ENCODE data around the gene BHLHA9. TPM values are rescaled to one million over a fixed set of nuclear protein-coding genes. Genes with fewer than 3 reads are reported as not detected.
"Not testable (repeated sequence)": the region's sequence is repeated elsewhere in the genome, so short reads cannot be mapped to it uniquely, and the experiment has no call there.

BHLHA9 gene
- polyA plus RNA-seq, 1 donor, result not detected

GRCh38 chr17:1299552-1300370 lies 29.5 kb downstream of the BHLHA9 start:
- Histone ChIP-seq H3K4me1 (ENCODE audit: control insufficient read depth, insufficient read depth, low read length) (peaks cover 12% of the 10 kb centered on the region), H3K4me3 (ENCODE audit: low read length) (no peak overlapping the region), H3K9me3 (ENCODE audit: control insufficient read depth, low read depth, low read length) (no peaks in the 10 kb centered on the region), H3K36me3 (ENCODE audit: control insufficient read depth, insufficient read depth, low read length) (no peaks in the 10 kb centered on the region), H3K27me3 (ENCODE audit: control insufficient read depth, insufficient read depth, low read length) (peaks cover 29% of the 10 kb centered on the region), H3K27ac (ENCODE audit: low read length) (no peak overlapping the region)
- no peak for DNase-seq
- no CpG with 5 or more reads among the region's 22 CpGs for WGBS (ENCODE audit: insufficient coverage, low lambda C conversion rate)

GRCh38 chr17:1300371-1300905 lies 30.2 kb downstream of the BHLHA9 start:
- Histone ChIP-seq H3K27me3 (ENCODE audit: control insufficient read depth, insufficient read depth, low read length) (peaks cover 29% of the 10 kb centered on the region), H3K27ac (ENCODE audit: low read length) (no peak overlapping the region), H3K4me3 (ENCODE audit: low read length) (no peak overlapping the region), H3K4me1 (ENCODE audit: control insufficient read depth, insufficient read depth, low read length) (peaks cover 12% of the 10 kb centered on the region), H3K9me3 (ENCODE audit: control insufficient read depth, low read depth, low read length) (no peaks in the 10 kb centered on the region), H3K36me3 (ENCODE audit: control insufficient read depth, insufficient read depth, low read length) (no peaks in the 10 kb centered on the region)
- no peak for DNase-seq
- WGBS (ENCODE audit: insufficient coverage, low lambda C conversion rate), result no CpG with 5 or more reads among the region's 17 CpGs

- Histone ChIP-seq H3K4me3 (ENCODE audit: low read length) (no peak overlapping the region), H3K4me1 (ENCODE audit: control insufficient read depth, insufficient read depth, low read length) (peaks cover 12% of the 10 kb centered on the region), H3K27me3 (ENCODE audit: control insufficient read depth, insufficient read depth, low read length) (peaks cover 29% of the 10 kb centered on the region), H3K36me3 (ENCODE audit: control insufficient read depth, insufficient read depth, low read length) (no peaks in the 10 kb centered on the region), H3K27ac (ENCODE audit: low read length) (no peak overlapping the region), H3K9me3 (ENCODE audit: control insufficient read depth, low read depth, low read length) (no peaks in the 10 kb centered on the region)
- no CpG with 5 or more reads among the region's 14 CpGs for WGBS (ENCODE audit: insufficient coverage, low lambda C conversion rate)
- no peak for DNase-seq
Measured at GRCh38 chr17:1301546-1301945, 31.3 kb downstream of the BHLHA9 start.

GRCh38 chr17:1302761-1303160 lies 32.5 kb downstream of the BHLHA9 start:
- Histone ChIP-seq H3K27me3 (ENCODE audit: control insufficient read depth, insufficient read depth, low read length) (peaks cover 27% of the 10 kb centered on the region), H3K9me3 (ENCODE audit: control insufficient read depth, low read depth, low read length) (no peaks in the 10 kb centered on the region), H3K27ac (ENCODE audit: low read length) (no peak overlapping the region), H3K4me1 (ENCODE audit: control insufficient read depth, insufficient read depth, low read length) (peaks cover 12% of the 10 kb centered on the region), H3K36me3 (ENCODE audit: control insufficient read depth, insufficient read depth, low read length) (no peaks in the 10 kb centered on the region), H3K4me3 (ENCODE audit: low read length) (no peak overlapping the region)
- no peak for DNase-seq
- WGBS (ENCODE audit: insufficient coverage, low lambda C conversion rate), result no CpG with 5 or more reads among the region's 18 CpGs

- Histone ChIP-seq H3K27ac (ENCODE audit: low read length) (no peak overlapping the region), H3K9me3 (ENCODE audit: control insufficient read depth, low read depth, low read length) (no peaks in the 10 kb centered on the region), H3K4me3 (ENCODE audit: low read length) (no peak overlapping the region), H3K4me1 (ENCODE audit: control insufficient read depth, insufficient read depth, low read length) (no peaks in the 10 kb centered on the region), H3K27me3 (ENCODE audit: control insufficient read depth, insufficient read depth, low read length) (peaks cover 11% of the 10 kb centered on the region), H3K36me3 (ENCODE audit: control insufficient read depth, insufficient read depth, low read length) (no peaks in the 10 kb centered on the region)
- no CpG with 5 or more reads among the region's 5 CpGs for WGBS (ENCODE audit: insufficient coverage, low lambda C conversion rate)
- DNase-seq, result no peak
Measured at GRCh38 chr17:1304522-1304921, 34.3 kb downstream of the BHLHA9 start.

GRCh38 chr17:1304962-1305563 lies 34.8 kb downstream of the BHLHA9 start:
- Histone ChIP-seq H3K27ac (ENCODE audit: low read length) (no peak overlapping the region), H3K4me1 (ENCODE audit: control insufficient read depth, insufficient read depth, low read length) (no peaks in the 10 kb centered on the region), H3K36me3 (ENCODE audit: control insufficient read depth, insufficient read depth, low read length) (no peaks in the 10 kb centered on the region), H3K9me3 (ENCODE audit: control insufficient read depth, low read depth, low read length) (no peaks in the 10 kb centered on the region), H3K27me3 (ENCODE audit: control insufficient read depth, insufficient read depth, low read length) (peaks cover 7% of the 10 kb centered on the region), H3K4me3 (ENCODE audit: low read length) (no peak overlapping the region)
- WGBS (ENCODE audit: insufficient coverage, low lambda C conversion rate), result 78% methylated on average over 2 of the region's 19 CpGs
- no peak for DNase-seq

GRCh38 chr17:1307829-1308228 lies 37.6 kb downstream of the BHLHA9 start:
- no CpG with 5 or more reads among the region's 16 CpGs for WGBS (ENCODE audit: insufficient coverage, low lambda C conversion rate)
- H3K36me3 ChIP-seq (ENCODE audit: control insufficient read depth, insufficient read depth, low read length); H3K9me3 ChIP-seq (ENCODE audit: control insufficient read depth, low read depth, low read length); H3K27ac ChIP-seq (ENCODE audit: low read length); DNase-seq; H3K27me3 ChIP-seq (ENCODE audit: control insufficient read depth, insufficient read depth, low read length); H3K4me3 ChIP-seq (ENCODE audit: low read length); H3K4me1 ChIP-seq (ENCODE audit: control insufficient read depth, insufficient read depth, low read length): not testable (repeated sequence)

- WGBS (ENCODE audit: insufficient coverage, low lambda C conversion rate), result no CpG with 5 or more reads among the region's 9 CpGs
- H3K4me1 ChIP-seq (ENCODE audit: control insufficient read depth, insufficient read depth, low read length), result no peaks in the 10 kb centered on the region
- H3K4me3 ChIP-seq (ENCODE audit: low read length), result no peak overlapping the region
- peaks cover 16% of the 10 kb centered on the region for H3K27me3 ChIP-seq (ENCODE audit: control insufficient read depth, insufficient read depth, low read length)
- no peak overlapping the region for H3K27ac ChIP-seq (ENCODE audit: low read length)
- DNase-seq, result no peak
- no peaks in the 10 kb centered on the region for H3K36me3 ChIP-seq (ENCODE audit: control insufficient read depth, insufficient read depth, low read length)
- H3K9me3 ChIP-seq (ENCODE audit: control insufficient read depth, low read depth, low read length), result no peaks in the 10 kb centered on the region
Measured at GRCh38 chr17:1312261-1312870, 42.1 kb downstream of the BHLHA9 start.

GRCh38 chr17:1313270-1314005 lies 43.2 kb downstream of the BHLHA9 start:
- Histone ChIP-seq H3K27ac (ENCODE audit: low read length) (no peak overlapping the region), H3K36me3 (ENCODE audit: control insufficient read depth, insufficient read depth, low read length) (no peaks in the 10 kb centered on the region), H3K4me3 (ENCODE audit: low read length) (no peak overlapping the region), H3K4me1 (ENCODE audit: control insufficient read depth, insufficient read depth, low read length) (no peaks in the 10 kb centered on the region), H3K9me3 (ENCODE audit: control insufficient read depth, low read depth, low read length) (no peaks in the 10 kb centered on the region), H3K27me3 (ENCODE audit: control insufficient read depth, insufficient read depth, low read length) (peaks cover 16% of the 10 kb centered on the region)
- no peak for DNase-seq
- WGBS (ENCODE audit: insufficient coverage, low lambda C conversion rate), result 60% methylated on average over 1 of the region's 8 CpGs

GRCh38 chr17:1315409-1315808 lies 45.2 kb downstream of the BHLHA9 start:
- H3K36me3 ChIP-seq (ENCODE audit: control insufficient read depth, insufficient read depth, low read length), result no peaks in the 10 kb centered on the region
- H3K4me1 ChIP-seq (ENCODE audit: control insufficient read depth, insufficient read depth, low read length), result no peaks in the 10 kb centered on the region
- H3K27me3 ChIP-seq (ENCODE audit: control insufficient read depth, insufficient read depth, low read length), result peaks cover 16% of the 10 kb centered on the region
- H3K4me3 ChIP-seq (ENCODE audit: low read length), result no peak overlapping the region
- H3K9me3 ChIP-seq (ENCODE audit: control insufficient read depth, low read depth, low read length), result no peaks in the 10 kb centered on the region
- WGBS (ENCODE audit: insufficient coverage, low lambda C conversion rate), result no CpG with 5 or more reads among the region's 10 CpGs
- H3K27ac ChIP-seq (ENCODE audit: low read length), result no peak overlapping the region
- DNase-seq, result no peak
